KG1 (cell line): ENCODE measurements around the gene CD99.

ENCODE experiments used
- DNase-seq: peaks from one replicate; lab custom pipeline; 2025; lab: John Stamatoyannopoulos, UW

Gene CD99

GRCh38 chrX:2698604-2699003 is 7.5 kb downstream of the CD99 start:
- DNase-seq = no peak

DNA sequence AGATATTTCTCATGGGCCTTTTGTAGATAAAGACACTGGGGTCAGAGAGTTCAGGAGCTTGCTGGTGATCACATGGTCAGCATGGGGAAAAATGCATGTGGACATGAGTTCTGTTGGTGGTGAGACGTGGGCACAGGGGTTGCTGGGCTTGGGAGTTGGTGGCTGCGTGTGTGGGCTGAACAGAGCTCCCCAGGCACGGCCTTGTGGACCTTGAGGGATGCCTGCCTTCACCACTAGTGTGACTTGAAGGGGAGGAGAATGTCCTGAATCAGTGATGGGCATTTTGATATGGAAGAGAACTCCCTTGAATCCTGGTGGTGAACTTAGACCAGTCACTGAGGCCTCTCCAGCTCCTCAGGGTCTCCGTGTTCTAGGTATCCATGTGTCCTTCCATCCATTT is 8.9 kb downstream of the CD99 start:
- no peak for DNase-seq

- no peak for DNase-seq
These were observed 9.6 kb downstream of the CD99 start for GRCh38 chrX:2700405-2701320.

- DNase-seq = no peak
These were observed 10.5 kb downstream of the CD99 start for GRCh38 chrX:2701600-2701999.

DNA sequence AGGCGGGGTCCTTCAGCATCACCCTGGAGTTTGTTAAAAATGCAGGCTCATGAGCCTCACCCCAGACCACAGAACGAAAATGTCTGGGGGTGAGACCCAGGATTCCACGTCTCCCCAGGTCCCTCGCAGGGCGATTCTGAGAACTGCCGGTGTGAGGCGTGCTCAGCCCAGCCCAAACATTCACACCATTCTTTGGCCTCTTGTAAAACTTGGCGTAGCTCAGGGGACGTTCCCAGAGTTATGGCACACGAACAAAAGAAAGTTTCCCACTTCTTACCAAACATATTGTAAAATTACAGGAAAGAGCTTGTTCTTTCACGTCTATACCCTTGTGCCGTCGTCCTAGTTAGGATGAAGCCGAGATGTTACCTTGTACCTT is 12.9 kb downstream of the CD99 start:
- no peak for DNase-seq

DNA sequence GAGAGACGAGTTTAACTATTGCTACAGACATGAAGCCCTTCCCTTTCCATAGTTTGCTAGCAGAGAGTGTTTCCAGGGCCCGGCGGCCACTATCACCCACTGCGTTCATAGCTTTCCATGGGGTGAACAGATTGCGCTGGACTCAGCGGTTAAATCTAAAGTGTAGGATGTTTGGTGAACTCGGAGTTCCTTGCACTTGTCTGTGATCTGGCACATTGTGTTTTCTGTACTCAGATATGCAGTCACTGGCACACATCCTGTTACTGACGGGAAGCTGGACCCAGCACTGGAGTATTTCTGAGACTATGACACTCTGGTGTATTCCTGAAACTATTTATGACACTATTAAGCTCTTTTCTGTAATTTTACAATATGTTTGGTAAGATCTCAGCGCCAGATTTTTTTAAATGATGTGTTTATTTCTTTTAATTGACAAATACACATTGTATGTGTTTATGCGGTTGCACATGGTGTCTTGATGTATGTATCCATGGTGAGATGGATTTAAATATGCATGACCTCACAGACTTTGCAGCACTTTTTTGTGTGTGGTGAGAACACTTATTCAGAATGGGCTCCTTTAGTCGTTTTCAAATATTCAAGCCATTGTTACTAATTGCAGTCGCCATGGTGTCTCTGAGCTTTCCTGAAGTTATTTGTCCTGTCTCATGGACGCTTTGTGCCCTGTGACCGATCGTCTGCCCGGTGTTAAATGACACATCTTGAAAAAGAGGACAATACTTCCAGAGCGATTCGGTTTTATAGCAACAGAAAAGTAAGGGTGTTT is 14.1 kb downstream of the CD99 start:
- DNase-seq = no peak

DNA sequence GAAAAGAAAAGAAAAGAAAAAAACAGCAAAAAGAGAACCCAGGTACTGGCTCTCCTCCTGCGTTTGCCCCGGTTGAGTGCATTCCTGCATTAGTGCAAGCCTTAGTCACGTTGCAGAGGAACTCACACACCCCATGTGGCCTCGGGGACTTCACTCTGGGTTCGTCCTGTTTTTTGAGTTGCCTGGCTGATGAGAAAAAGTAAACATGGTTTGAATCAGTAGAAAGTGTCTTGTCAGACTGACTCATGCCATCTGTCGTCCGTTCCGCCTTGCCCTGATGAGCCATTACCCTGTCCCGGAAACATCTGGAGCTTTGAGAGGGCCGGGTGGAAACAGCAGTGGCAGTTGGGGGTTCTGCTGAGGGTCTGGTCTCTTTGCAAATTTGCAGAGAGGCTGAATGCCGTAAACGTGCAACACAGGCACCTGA is 16.3 kb downstream of the CD99 start:
- no peak for DNase-seq

- DNase-seq = no peak
These were observed 16.9 kb downstream of the CD99 start for GRCh38 chrX:2708021-2708420.

GRCh38 chrX:2708592-2709188 is 17.6 kb downstream of the CD99 start:
- DNase-seq = no peak

DNA sequence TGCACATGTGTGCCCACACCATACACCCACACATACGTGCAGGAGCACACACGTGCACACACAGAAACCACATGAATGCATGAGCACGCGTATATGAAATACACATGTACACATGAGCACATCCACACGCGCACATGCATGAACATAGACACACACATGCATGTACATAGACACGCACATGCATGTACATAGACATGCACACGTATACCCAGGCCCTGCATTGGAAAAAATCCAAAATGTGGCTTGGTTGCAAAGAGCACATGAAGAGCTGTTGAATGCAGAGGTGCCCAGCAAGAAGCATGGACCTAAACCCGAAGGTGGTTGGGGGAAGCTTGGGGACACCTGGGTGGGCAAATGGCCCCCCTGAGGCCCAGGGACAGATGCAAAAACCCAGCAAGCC is 18.5 kb downstream of the CD99 start:
- DNase-seq = no peak

DNA sequence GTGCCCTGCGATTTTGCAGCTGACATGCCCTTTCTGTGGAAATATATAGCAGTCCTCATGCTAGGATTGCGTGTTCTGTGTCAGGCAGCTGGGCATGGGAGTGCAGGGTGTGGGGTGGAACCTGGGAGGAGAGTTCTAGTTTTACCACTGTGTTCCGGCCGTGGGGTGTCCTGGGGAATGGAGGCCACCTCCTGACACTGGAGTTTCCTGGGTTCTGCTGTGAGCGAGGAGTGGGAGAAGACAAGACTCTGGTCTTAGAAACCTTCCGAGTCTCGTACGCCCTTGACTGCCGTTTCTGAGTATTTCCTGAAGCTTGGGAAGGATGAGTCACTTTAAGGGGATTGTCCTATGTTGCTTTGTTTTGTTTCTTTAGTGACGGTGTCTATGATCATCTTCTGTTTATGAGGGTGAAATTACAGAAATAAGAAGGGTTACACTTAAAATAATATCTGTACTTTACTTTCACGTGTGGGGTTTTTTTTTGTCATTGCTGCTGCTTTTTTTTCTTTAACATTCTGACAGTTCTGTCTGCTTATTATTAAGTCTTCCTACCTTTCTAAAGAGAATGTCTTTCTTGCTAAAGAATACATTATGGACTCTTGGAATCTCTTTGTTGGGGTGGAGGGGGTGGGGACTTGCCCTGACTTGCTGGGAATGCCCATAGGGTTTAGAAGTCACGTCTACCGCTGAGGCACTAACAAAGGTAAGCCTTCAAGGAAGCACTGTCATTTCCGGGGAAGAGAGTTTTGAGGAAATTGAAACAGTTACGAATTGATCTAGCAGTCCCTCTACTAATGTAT is 19.1 kb downstream of the CD99 start:
- DNase-seq = no peak

- no peak for DNase-seq
These were observed 20.3 kb downstream of the CD99 start for GRCh38 chrX:2711441-2711840.

DNA sequence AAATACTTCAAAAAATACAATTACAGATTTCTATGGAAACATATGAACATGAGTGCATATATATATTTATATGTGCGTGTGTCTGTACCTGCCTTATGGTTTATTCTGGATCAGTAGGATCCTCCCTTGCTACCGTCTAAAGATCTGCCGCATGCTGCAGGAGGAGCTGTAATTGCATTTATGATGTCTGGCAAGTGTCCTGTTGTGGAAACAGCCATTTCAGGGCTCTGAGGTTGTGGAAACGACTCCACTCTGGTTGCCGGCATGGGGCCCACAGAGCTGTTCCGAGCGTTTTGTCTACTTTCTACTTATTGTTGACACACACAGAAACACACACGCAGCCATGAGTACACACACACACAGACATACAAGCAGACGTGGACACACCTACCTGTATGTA is 21.3 kb downstream of the CD99 start:
- DNase-seq = no peak

DNA sequence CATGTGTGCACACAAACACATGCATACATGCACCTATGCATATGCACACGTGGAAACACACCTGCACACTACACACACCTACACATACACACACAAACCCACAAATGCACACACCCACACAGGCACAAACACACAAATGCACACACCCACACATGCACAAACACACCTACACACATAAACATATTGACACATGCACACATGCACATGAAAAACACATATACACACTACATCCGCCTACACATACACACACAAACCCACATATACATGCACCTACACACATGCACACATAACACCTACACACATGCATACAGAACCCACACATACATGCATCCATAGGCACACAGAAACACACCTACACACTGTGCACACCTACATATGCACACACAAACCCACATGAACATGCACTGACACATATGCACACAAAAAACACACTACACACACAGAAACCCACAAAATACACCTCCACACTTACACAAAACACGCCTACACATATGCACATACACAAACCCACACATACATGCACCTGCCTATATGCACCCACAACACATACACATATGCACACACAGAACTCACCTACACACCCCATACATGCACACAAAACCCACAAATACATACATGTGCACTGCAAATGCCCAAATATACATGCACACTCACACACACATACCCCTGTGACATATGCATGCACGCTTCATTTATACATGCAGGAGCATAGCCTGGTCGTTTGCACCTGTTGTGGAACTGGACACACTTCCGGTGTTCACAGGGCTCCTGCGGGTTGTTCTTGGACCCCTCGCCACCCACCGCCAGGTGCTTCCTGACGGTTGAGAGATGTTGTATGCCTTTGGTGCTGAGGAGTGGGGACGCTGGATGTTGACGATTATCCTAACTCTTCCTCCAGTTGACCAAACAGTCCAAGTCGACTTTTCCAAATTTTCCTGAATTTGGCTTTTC is 22.1 kb downstream of the CD99 start:
- DNase-seq = no peak

DNA sequence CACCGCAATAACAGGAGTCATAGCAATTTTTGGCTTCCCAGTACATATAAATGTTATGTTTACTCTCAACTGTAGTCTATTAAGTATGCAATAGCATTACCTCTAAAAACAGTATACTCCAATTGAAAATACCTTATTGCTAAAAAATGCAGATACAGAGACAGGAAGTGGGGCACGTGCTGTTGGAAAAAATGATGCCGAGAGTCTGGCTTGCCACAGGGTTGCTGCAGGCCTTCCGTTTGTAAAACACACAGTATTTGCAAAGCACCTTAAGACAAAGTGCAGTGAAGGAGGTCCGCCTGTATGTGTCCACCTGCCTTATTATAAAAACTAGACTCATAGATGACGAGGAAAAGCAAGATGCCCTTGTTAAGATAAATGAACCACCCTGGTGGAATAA is 23.5 kb downstream of the CD99 start:
- no peak for DNase-seq

GRCh38 chrX:2715066-2715600 is 24.0 kb downstream of the CD99 start:
- DNase-seq = no peak

DNA sequence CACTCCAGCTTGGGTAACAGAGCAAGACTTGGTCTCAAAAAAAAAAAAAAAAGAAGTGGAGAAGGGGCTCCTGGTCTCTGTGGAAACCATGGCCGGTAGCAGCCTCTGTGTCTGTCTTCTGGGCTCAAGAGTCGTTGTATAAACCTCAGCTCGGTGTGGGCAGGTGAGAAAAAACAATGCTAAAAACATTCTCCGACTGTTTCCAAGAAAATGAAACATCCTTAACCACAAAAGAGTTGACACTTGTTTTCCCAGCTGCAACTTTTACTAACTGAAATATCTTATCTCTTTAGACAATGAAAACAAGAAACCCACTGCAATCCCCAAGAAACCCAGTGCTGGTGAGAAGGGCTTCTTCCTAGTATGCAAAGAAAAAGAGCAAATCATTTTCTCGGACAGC is 26.2 kb downstream of the CD99 start:
- no peak for DNase-seq

DNA sequence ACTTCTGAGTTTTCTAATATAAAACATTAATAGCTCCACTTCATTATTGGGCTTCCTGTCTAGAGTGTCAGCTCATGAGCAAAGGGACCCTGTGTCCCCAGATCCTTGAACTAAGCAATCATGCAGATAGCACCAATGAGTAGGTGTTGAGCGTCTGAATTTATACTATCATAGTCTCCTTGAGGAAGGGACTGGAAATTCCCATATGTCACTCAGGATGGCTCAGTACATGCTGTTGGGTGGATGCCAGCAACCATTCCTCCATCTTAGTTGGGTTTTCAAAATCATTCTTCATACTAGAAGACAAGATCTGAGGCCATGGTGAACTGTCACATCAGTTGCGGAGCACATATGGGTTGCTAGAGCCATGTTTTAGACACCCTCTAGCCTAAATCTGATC is 27.7 kb downstream of the CD99 start:
- DNase-seq = no peak

- no peak for DNase-seq
These were observed 28.8 kb downstream of the CD99 start for GRCh38 chrX:2719774-2720447.

- no peak for DNase-seq
These were observed 32.3 kb downstream of the CD99 start for GRCh38 chrX:2723286-2723879.
